Naive thymus-derived CD8-positive, alpha-beta T cell (primary cell): ENCODE measurements around the gene SPTA1. TPM values are rescaled to one million over a fixed set of nuclear protein-coding genes. Genes with fewer than 3 reads are reported as not detected.
A peak's percentile ranks its signal among the peaks of the same experiment; 100 is the strongest.

Source experiments
- ATAC-seq, 2 donors: fragments of 150-1000 bp; cut with Tn5 transposase in 1 of 2; sonication (Bioruptor Pico), chemical (Tn5 transposase) in 1 of 2; 1 replicate in 1 of 2; 2 replicates in 1 of 2; pipeline ENCODE4 v1.10.0; 2021; ENCODE audit warnings: mild to moderate bottlenecking in 2 of 2, moderate library complexity in 2 of 2
- POLR2A ChIA-PET: fragments of 350-600 bp; sonication (Branson Sonifier 250); formaldehyde crosslinking; loops from one replicate; lab custom pipeline; 2021; ENCODE audit warnings: antibody characterized with exemption; lab: Charles Lee
- DNase-seq, 10 donors: peaks; one replicate each; pipeline versions ENCODE4 v3.0.0 to v3.0.0-alpha.2; 2020 to 2022
- H3K27ac Mint-ChIP-seq, 10 donors: one replicate each; pipeline ENCODE4 v1.8.0; 2020 to 2022; ENCODE audit warnings: mild to moderate bottlenecking in 10 of 10, mixed read lengths in 10 of 10, moderate library complexity in 4 of 10, inconsistent platforms in 1 of 10
- H3K27me3 Mint-ChIP-seq, 5 donors: one replicate each; pipeline ENCODE4 v1.8.0; 2021 to 2022; ENCODE audit warnings: mixed read lengths in 5 of 5
- H3K36me3 Mint-ChIP-seq, 3 donors: one replicate each; pipeline ENCODE4 v1.8.0; 2020 to 2022; ENCODE audit warnings: mixed read lengths in 3 of 3, mild to moderate bottlenecking in 2 of 3, inconsistent platforms in 1 of 3
- H3K4me1 Mint-ChIP-seq, 4 donors: one replicate each; pipeline ENCODE4 v1.8.0; 2021 to 2022; ENCODE audit warnings: mixed read lengths in 4 of 4
- H3K4me3 Mint-ChIP-seq, 10 donors: one replicate each; pipeline ENCODE4 v1.8.0; 2020 to 2022; ENCODE audit warnings: mild to moderate bottlenecking in 10 of 10, mixed read lengths in 10 of 10, moderate library complexity in 6 of 10, inconsistent platforms in 1 of 10
- H3K9me3 Mint-ChIP-seq, 9 donors: one replicate each; pipeline ENCODE4 v1.8.0; 2020 to 2022; ENCODE audit warnings: mixed read lengths in 9 of 9, mild to moderate bottlenecking in 3 of 9, inconsistent platforms in 1 of 9, moderate library complexity in 1 of 9
- polyA plus RNA-seq, 3 donors: library from polyadenylated mRNA; unstranded; fragments of 300-500 nt; fragmentation: Illumina TruSeq; gene quantifications; one replicate each; pipeline ENCODE4 v1.2.3, GENCODE V29; 2021
- total RNA-seq, 8 experiments: library from RNA in 2 of 8; stranded (reverse) in 2 of 8; gene quantifications; one replicate each; pipeline ENCODE4 v1.2.3 and lab custom pipeline; 2021 to 2026

SPTA1 gene
- not detected for total RNA-seq
- not detected for polyA plus RNA-seq
- 0 reads per million in 6 experiments for total RNA-seq (lab: John Stamatoyannopoulos, UW)

DNA sequence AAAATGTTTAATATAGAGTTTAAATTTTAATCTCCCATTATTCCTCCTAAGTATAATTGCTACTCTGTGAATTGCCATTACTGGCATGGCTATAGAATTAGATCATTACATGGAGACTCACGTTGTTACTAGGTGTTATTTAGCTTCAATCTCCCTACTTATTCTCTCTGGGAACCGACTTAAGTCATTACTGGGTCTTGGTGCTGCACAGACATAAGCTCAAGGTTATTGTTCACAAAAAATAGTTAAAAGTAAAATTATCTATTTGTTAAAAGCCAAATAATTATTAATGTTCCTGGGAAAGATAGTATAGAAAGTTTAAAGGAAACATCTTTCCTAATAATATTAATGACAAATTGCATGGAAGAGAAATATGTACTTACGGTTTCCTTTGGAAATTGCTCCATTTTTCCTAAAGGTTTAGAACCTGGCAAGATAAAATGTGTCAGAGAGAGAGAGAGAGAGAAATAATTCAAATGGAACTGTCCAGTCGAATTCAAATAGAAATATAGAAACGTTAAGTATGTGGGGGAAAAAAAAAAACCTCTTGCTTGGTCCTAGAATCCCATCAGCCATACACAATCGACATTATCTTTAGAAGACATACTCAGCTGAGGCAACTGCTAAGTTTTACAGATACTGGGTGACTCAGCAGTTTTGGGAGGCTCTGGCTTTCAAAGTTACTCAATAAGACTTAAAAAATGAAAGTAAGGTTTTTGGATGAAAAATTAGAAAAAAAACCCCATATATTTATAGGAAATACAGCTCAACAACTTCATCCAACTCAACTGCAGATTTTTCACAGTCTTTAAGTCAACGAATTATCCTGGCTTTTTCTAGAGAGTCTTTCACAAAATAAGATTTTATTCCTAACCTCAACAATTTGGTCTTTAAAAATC, at the start of gene SPTA1:
Gene SPTA1 (minus strand): TSS at position 605 of the 899 bp plus-strand sequence. CDS start 198 bp downstream, at position 407.
- peak within 1 kb of the TSS in 1 of 10 donors; percentile 8 for H3K27ac Mint-ChIP-seq
- H3K36me3 Mint-ChIP-seq = no peaks in the 10 kb centered on the region
- H3K27me3 Mint-ChIP-seq = peaks cover 13 to 17% (median 15%) of the 10 kb centered on the region in 5 donors
- H3K9me3 Mint-ChIP-seq = peaks cover 0 to 7% (median 0%) of the 10 kb centered on the region in 9 donors
- no peak for DNase-seq
- POLR2A ChIA-PET = no interaction called here
- H3K4me3 Mint-ChIP-seq = no peak within 1 kb of the TSS
- H3K4me1 Mint-ChIP-seq = no peaks in the 10 kb centered on the region
- no peak for ATAC-seq

DNA sequence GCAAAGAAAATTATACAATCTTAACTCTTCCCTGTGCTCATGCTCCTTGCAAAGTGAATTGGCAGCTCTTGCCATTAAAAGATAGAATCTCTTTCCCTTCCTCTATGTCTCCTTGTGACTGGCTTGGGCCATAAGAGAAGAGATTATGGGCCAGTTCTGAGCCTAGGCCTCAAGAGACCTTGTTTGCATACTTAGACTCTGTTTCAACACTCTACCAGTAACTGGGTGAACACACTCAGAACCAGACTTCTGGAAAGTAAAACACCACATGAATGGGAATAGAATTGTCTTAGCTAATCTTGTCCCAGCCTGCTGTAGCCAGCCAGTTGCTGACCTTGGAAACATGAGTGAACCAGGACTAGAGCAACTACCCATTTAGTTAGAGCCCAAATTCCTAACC, 49.3 kb upstream of the SPTA1 start:
- Mint-ChIP-seq H3K4me3 (no peak overlapping the region), H3K9me3 (no peaks in the 10 kb centered on the region), H3K36me3 (no peaks in the 10 kb centered on the region), H3K27ac (no peak overlapping the region), H3K4me1 (no peaks in the 10 kb centered on the region), H3K27me3 (peaks cover 7 to 27% (median 14%) of the 10 kb centered on the region in 5 donors)
- DNase-seq (no peak), ATAC-seq (no peak)
- POLR2A ChIA-PET = no interaction called here

DNA sequence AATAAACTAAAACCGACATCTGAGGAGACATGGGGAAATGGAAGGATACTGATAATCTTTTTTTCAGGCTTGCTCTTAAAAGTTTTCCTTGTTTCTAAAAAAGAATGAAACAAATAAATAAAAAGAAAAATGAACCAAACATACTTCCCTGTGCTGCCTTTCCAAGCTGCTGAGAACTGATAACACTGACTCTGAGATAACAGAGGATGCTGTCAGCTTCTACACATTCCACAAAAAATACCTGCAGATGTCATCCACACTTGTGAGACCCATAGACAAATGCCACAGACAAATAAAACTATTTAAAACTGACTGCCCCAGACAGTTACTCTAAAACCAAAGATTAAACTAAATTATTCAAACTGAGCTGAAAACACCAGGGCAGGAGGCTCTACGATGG, 46.0 kb upstream of the SPTA1 start:
- Mint-ChIP-seq H3K27ac (no peak overlapping the region), H3K4me3 (no peak overlapping the region), H3K36me3 (no peaks in the 10 kb centered on the region), H3K4me1 (no peaks in the 10 kb centered on the region), H3K27me3 (peaks cover 0 to 6% (median 1%) of the 10 kb centered on the region in 5 donors), H3K9me3 (no peaks in the 10 kb centered on the region)
- DNase-seq = no peak
- POLR2A ChIA-PET = no interaction called here
- ATAC-seq = no peak

DNA sequence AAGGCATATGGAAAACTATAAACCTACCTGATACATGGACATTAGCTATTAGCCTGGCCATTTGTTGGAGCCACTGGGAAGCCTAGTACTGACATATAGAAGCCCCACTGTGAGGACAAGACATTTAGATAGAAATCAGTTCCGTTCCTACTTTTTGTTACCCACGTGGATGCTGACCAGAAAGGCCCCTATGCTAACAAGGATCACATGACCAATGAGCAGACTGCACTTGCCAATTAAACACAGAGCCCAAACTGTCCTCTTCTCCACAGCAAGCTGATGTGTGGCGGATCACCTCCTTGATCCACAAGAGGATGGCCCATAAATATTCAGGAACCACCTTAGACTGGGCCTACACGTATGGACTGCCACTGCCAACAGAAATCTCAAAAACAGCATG, 45.2 kb upstream of the SPTA1 start:
- POLR2A ChIA-PET = no interaction called here
- DNase-seq (no peak), ATAC-seq (no peak)
- Mint-ChIP-seq H3K4me3 (no peak overlapping the region), H3K36me3 (no peaks in the 10 kb centered on the region), H3K27me3 (peaks cover 0 to 3% (median 2%) of the 10 kb centered on the region in 5 donors), H3K4me1 (no peaks in the 10 kb centered on the region), H3K27ac (no peak overlapping the region), H3K9me3 (no peaks in the 10 kb centered on the region)

DNA sequence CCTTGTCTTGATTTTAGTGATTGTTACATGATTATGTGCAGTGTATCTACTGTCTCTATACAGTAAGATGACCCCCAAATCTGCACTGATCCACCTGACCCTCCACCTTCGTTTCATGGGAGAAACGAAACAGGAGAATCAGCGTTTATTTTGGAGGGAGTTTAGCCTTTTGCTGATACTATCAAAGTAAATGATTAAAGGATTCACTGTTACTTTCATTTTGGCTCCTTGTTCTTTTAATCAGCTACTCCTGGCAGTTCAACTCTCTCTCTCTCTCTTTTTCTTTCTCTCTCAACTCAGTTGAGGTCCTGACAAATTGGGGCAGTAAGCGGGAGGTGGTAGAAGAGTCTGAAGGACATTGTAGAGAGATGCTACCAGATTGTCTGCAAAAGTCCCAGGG, 43.9 kb upstream of the SPTA1 start:
- POLR2A ChIA-PET = no interaction called here
- Mint-ChIP-seq H3K36me3 (no peaks in the 10 kb centered on the region), H3K4me3 (no peak overlapping the region), H3K27ac (no peak overlapping the region), H3K4me1 (no peaks in the 10 kb centered on the region), H3K27me3 (peaks cover 0 to 7% (median 2%) of the 10 kb centered on the region in 5 donors), H3K9me3 (no peaks in the 10 kb centered on the region)
- DNase-seq (no peak), ATAC-seq (no peak)

DNA sequence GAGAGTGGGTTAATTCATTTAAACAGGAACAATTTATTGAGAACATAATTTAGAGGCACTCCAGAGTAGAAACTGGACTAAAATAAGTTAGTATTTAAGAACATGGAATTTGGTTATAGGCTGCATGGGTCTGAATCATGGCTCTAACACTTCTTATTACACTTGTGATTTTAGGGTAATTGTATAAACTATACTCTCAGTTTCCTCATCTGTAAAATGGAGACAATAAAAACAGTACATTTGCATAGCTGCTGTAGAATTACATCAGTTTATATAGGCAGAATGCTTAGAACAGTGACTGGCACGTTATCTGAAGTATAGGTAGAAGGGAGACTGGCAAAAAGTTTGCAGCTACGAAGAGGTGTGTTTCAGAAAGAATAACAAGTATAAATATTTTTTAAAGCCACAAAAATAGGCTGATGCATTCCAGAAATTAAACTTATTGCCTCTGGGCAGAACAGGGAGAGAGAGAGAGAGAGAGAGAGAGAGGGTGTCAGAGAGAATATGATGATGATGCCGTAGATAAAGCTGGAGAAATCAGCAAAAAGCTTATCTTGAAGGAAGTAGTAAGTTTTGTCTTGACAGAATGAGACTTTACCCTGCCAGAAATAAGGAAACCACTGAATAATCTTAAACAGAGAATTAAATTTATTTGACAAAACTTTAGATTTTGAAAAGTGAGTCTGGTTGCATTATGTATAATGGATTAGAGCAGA, 42.2 kb upstream of the SPTA1 start:
- H3K4me1 Mint-ChIP-seq = no peaks in the 10 kb centered on the region
- H3K27me3 Mint-ChIP-seq = peaks cover 5 to 16% (median 10%) of the 10 kb centered on the region in 5 donors
- DNase-seq = no peak
- H3K27ac Mint-ChIP-seq = no peak overlapping the region
- H3K4me3 Mint-ChIP-seq = no peak overlapping the region
- POLR2A ChIA-PET = no interaction called here
- H3K36me3 Mint-ChIP-seq = no peaks in the 10 kb centered on the region
- no peak for ATAC-seq
- no peaks in the 10 kb centered on the region for H3K9me3 Mint-ChIP-seq

DNA sequence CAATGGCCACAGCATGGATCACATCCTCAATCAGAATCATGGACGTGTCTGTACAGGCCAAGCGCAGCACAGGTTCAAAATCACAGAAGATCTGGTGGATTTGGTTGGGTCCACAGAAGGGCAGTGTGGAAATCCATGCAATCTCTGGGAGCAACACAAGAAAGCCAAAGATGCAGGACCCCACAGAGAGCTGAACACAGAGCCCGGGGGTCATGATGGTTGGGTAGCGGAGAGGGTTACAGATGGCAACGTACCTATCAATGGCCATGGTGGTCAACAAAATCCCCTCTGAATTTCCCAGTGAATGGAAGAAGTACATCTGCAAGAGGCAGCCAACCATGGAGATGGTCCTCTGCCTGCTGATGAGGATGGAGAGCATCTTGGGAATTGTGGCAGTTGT, 37.9 kb upstream of the SPTA1 start:
- POLR2A ChIA-PET = no interaction called here
- Mint-ChIP-seq H3K27ac (peak overlapping the region in 1 of 10 donors; percentile 53), H3K9me3 (no peaks in the 10 kb centered on the region), H3K4me3 (no peak overlapping the region), H3K36me3 (no peaks in the 10 kb centered on the region), H3K4me1 (no peaks in the 10 kb centered on the region), H3K27me3 (peaks cover 9 to 29% (median 14%) of the 10 kb centered on the region in 5 donors)
- ATAC-seq (no peak), DNase-seq (no peak)

DNA sequence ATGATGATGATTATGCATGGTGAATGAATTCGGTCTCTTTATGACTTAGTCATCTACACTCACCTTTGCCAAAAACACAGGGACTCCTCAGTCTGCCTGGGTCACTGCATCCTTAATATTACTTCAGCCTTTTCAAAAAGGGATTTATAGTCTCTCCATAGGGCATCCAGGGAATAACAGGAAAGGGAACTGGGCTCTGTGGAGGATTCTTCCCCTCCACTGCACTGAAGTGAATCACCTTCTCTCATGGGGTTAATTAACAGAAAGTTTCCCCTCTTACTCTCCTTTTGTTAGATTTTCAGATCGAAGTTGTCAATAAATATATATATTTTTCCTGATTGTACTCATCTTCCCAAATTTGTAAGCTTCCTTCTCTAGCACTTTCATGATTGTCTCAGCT, 34.1 kb upstream of the SPTA1 start, which contains the start of gene OR6K3:
Gene OR6K3 (minus strand): TSS at position 101 of the 400 bp plus-strand sequence. CDS start 2,605 bp downstream, outside the sequence.
- H3K9me3 Mint-ChIP-seq = no peaks in the 10 kb centered on the region
- H3K27me3 Mint-ChIP-seq = peaks cover 10 to 47% (median 20%) of the 10 kb centered on the region in 5 donors
- no peaks in the 10 kb centered on the region for H3K4me1 Mint-ChIP-seq
- no peaks in the 10 kb centered on the region for H3K36me3 Mint-ChIP-seq
- H3K27ac Mint-ChIP-seq = no peak within 1 kb of the TSS
- DNase-seq = no peak
- no peak within 1 kb of the TSS for H3K4me3 Mint-ChIP-seq
- POLR2A ChIA-PET = no interaction called here
- ATAC-seq = no peak

DNA sequence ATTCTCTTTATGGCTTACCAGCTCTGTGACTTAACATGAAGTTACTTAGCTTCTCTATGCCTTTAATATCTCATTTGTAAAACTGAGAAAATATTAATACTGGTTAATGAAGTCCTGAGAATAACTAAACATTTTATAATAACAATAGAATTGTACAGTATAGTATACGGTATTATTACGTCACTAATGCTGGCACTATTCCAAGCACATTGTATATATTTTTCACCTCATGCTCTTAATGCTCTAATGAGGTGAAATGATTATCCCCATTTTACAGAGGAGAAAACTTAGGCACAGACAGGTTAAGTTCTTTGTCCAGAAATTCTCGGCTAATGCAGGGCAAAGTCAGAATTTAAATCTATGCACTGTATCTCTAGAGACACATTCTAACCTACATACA, 33.1 kb upstream of the SPTA1 start:
- Mint-ChIP-seq H3K27ac (no peak overlapping the region), H3K4me3 (no peak overlapping the region), H3K27me3 (peaks cover 12 to 53% (median 21%) of the 10 kb centered on the region in 5 donors), H3K9me3 (no peaks in the 10 kb centered on the region), H3K36me3 (no peaks in the 10 kb centered on the region), H3K4me1 (no peaks in the 10 kb centered on the region)
- DNase-seq = no peak
- ATAC-seq = no peak
- POLR2A ChIA-PET = no interaction called here

DNA sequence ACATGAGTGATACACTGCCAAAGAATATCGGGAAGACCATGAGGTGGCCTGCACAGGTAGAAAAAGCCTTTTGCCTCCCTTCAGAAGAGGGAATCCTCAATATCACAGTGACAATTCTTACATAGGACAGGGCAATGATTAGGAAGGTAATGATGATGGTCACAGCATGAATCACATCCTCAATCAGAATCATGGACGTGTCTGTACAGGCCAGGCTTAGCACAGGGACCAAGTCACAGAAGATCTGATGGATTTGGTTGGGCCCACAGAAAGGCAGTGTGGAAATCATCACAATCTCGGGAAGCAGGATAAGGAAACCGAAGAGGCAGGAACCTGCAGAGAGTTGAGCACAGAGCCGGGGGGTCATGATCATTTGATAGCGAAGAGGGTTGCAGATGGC, 30.8 kb upstream of the SPTA1 start:
- H3K4me3 Mint-ChIP-seq = no peak overlapping the region
- no peaks in the 10 kb centered on the region for H3K36me3 Mint-ChIP-seq
- no peak overlapping the region for H3K27ac Mint-ChIP-seq
- DNase-seq (no peak), ATAC-seq (no peak)
- POLR2A ChIA-PET = no interaction called here
- H3K9me3 Mint-ChIP-seq = no peaks in the 10 kb centered on the region
- peaks cover 13 to 43% (median 24%) of the 10 kb centered on the region in 5 donors for H3K27me3 Mint-ChIP-seq
- no peaks in the 10 kb centered on the region for H3K4me1 Mint-ChIP-seq

DNA sequence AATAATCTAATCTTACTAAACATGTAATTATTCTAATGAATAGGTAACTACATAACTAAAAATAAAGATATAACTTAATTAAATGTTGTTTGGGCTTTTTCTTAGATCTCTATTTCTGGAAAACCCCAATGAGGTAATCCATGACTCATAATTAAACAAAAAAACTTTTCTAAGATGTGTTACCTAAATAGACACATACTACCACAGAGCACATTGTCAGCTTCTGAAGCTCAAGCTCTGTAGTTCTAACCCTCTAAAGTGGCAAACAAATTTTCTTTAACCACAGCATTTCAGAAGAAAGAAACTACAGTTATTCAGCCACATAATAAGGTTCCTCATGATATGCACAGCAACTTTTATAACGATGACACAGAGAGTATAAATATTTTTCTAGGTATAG, 29.8 kb upstream of the SPTA1 start:
- Mint-ChIP-seq H3K4me3 (no peak overlapping the region), H3K36me3 (no peaks in the 10 kb centered on the region), H3K27ac (no peak overlapping the region), H3K9me3 (no peaks in the 10 kb centered on the region), H3K4me1 (no peaks in the 10 kb centered on the region), H3K27me3 (peaks cover 16 to 39% (median 22%) of the 10 kb centered on the region in 5 donors)
- no peak for DNase-seq
- ATAC-seq = no peak
- POLR2A ChIA-PET = no interaction called here

DNA sequence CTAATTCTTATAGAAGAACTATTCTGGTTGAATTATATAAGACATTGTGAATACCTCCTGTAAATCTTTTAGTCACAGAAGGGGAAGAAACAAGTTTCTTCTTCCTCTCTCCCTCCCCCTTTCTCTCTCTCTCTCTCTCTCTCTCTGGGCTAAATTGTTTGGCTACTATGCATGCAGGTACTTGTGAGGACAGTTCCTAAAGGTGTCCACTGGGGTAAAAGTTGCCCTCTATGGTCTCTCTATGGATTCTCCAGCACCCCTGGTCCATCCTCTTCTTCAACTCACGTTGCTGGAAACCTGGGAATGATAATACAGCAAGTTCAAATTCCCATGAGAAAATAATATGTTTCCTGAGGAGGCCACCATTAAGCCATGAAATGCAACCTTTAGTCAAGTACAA, 28.2 kb upstream of the SPTA1 start:
- no peaks in the 10 kb centered on the region for H3K9me3 Mint-ChIP-seq
- ATAC-seq (no peak), DNase-seq (no peak)
- peaks cover 17 to 38% (median 20%) of the 10 kb centered on the region in 5 donors for H3K27me3 Mint-ChIP-seq
- no peaks in the 10 kb centered on the region for H3K36me3 Mint-ChIP-seq
- H3K27ac Mint-ChIP-seq = no peak overlapping the region
- no peaks in the 10 kb centered on the region for H3K4me1 Mint-ChIP-seq
- H3K4me3 Mint-ChIP-seq = no peak overlapping the region
- POLR2A ChIA-PET = no interaction called here

DNA sequence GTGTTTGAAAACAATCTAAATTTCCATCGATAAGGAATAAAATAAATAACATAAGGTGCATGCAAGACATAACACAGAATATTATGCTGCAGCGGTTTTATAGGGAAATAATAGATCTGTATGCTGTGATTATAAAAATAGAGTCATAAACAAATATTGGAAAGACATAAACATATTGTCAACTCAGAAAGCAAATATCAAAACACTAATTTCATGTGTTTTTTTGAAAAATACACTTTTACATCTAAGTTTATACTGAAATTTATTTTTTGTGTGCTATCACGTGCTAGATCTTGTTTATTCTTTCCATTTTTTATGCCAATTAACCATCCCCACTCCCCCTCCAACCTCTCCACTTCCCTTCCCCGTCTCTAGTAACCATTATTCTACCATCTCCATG, 24.6 kb upstream of the SPTA1 start:
- no peaks in the 10 kb centered on the region for H3K9me3 Mint-ChIP-seq
- no peak overlapping the region for H3K4me3 Mint-ChIP-seq
- H3K27me3 Mint-ChIP-seq = peaks cover 7 to 19% (median 13%) of the 10 kb centered on the region in 5 donors
- no peak for DNase-seq
- H3K4me1 Mint-ChIP-seq = no peaks in the 10 kb centered on the region
- POLR2A ChIA-PET = no interaction called here
- no peak overlapping the region for H3K27ac Mint-ChIP-seq
- H3K36me3 Mint-ChIP-seq = no peaks in the 10 kb centered on the region
- ATAC-seq = no peak
